ENCODE results near the gene IL24.

GRCh38 chr1:206930210-206930798 is 33.1 kb downstream of the IL24 start:
- TF ChIP-seq, protein P1, sequence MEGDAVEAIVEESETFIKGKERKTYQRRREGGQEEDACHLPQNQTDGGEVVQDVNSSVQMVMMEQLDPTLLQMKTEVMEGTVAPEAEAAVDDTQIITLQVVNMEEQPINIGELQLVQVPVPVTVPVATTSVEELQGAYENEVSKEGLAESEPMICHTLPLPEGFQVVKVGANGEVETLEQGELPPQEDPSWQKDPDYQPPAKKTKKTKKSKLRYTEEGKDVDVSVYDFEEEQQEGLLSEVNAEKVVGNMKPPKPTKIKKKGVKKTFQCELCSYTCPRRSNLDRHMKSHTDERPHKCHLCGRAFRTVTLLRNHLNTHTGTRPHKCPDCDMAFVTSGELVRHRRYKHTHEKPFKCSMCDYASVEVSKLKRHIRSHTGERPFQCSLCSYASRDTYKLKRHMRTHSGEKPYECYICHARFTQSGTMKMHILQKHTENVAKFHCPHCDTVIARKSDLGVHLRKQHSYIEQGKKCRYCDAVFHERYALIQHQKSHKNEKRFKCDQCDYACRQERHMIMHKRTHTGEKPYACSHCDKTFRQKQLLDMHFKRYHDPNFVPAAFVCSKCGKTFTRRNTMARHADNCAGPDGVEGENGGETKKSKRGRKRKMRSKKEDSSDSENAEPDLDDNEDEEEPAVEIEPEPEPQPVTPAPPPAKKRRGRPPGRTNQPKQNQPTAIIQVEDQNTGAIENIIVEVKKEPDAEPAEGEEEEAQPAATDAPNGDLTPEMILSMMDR (IDR thresholded peaks at IDR 0.05): no peak
- no peak for TF ChIP-seq EZH2 (IDR thresholded peaks at IDR 0.05)
